Central memory CD8-positive, alpha-beta T cell (primary cell): ENCODE results near the gene TAP1.
A peak's percentile ranks its signal among the peaks of the same experiment; 100 is the strongest.
"Not testable (repeated sequence)": the region's sequence is repeated elsewhere in the genome, so short reads cannot be mapped to it uniquely, and the experiment has no call there.

Experiments
- ATAC-seq: fragments of 150-1000 bp; cut with Tn5 transposase; replicated peaks from 2 replicates; pipeline ENCODE4 v1.10.0; 2022; ENCODE audit warnings: mild to moderate bottlenecking, moderate FRiP score, moderate number of reproducible peaks; ENCODE audit not compliant: poor library complexity, severe bottlenecking; ENCODE audit errors: extremely low read depth
- DNase-seq, 2 donors: peaks; one replicate each; pipeline ENCODE4 v3.0.0; 2021; ENCODE audit warnings: low spot score in 2 of 2
- H3K27ac Mint-ChIP-seq: one replicate; pipeline ENCODE4 v1.8.0; 2022; ENCODE audit warnings: low read depth, mild to moderate bottlenecking, moderate library complexity, mixed read lengths
- H3K27me3 Mint-ChIP-seq: one replicate; pipeline ENCODE4 v1.8.0; 2022; ENCODE audit warnings: mixed read lengths
- H3K36me3 Mint-ChIP-seq: one replicate; pipeline ENCODE4 v1.8.0; 2022; ENCODE audit warnings: mild to moderate bottlenecking, moderate library complexity, mixed read lengths; ENCODE audit not compliant: insufficient read depth
- H3K4me1 Mint-ChIP-seq: one replicate; pipeline ENCODE4 v1.8.0; 2022; ENCODE audit warnings: mixed read lengths
- H3K4me3 Mint-ChIP-seq: one replicate; pipeline ENCODE4 v1.8.0; 2022; ENCODE audit warnings: mild to moderate bottlenecking, moderate library complexity, mixed read lengths
- H3K9me3 Mint-ChIP-seq: one replicate; pipeline ENCODE4 v1.8.0; 2022; ENCODE audit warnings: mixed read lengths

TAP1 gene

DNA sequence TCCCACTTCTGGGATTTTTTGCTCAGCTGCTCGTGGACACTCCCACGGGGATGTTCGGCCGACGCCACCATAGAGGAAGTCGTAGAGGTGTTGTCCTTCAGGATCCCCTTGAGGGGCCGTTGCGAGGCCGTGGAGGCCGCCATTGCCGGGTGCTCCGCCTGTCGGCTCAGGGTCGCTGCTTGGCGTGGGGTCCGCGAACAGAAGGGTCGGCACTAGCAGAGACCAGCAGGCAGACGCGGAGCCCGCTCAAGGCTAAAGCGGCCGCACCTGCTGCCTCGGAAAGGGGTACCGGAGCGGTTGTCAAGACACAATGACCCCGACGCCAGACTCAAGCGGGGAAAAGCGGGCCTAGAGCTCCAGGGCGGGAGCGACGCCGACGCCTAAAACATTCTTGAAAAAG is 26.2 kb upstream of the TAP1 start:
- Mint-ChIP-seq H3K27ac (no peak overlapping the region), H3K9me3 (no peaks in the 10 kb centered on the region), H3K4me3 (no peak overlapping the region), H3K4me1 (no peaks in the 10 kb centered on the region), H3K27me3 (no peaks in the 10 kb centered on the region), H3K36me3 (peaks cover 16% of the 10 kb centered on the region)
- ATAC-seq (no peak), DNase-seq (no peak)

DNA sequence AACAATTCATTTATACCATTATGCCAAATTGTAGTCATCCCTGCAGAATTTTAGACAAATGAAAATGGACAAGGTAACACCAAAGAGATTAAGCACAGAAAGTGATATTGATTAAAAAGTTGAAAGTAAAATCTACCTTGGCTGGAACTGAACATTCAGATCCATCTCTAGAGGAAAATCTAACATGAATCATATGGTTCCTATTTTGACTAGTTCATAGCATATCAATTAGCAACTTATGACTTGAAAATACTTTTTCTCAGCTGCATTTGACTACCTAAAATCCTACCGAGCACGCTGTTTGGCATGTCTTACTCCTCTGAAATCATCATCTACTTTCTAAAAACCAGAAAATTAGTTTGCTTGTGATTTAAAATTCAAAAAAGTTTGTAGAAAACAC is 23.1 kb upstream of the TAP1 start:
- Mint-ChIP-seq H3K36me3 (peaks cover 13% of the 10 kb centered on the region), H3K4me3 (no peak overlapping the region), H3K27ac (no peak overlapping the region), H3K4me1 (no peaks in the 10 kb centered on the region), H3K27me3 (no peaks in the 10 kb centered on the region), H3K9me3 (no peaks in the 10 kb centered on the region)
- DNase-seq = no peak
- no peak for ATAC-seq

DNA sequence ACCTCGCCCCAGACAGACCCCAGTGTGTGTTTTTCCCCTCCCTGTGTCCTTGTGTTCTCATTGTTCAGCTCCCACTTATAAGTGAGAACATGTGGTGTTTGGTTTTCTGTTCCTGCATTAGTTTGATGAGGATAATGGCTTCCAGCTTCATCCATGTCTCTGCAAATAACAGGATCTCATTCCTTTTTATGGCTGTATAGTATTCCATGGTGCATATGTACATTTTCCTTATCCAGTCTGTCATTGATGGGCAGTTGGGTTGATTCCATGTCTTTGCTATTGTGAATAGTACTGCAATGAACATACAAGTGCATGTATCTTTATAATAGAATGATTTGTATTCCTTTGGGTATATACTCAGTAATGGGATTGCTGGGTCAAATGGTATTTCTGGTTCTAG is 20.4 kb upstream of the TAP1 start:
- not testable (repeated sequence) for DNase-seq, H3K4me3 Mint-ChIP-seq, H3K36me3 Mint-ChIP-seq, H3K27ac Mint-ChIP-seq, ATAC-seq, H3K9me3 Mint-ChIP-seq, H3K4me1 Mint-ChIP-seq, H3K27me3 Mint-ChIP-seq

DNA sequence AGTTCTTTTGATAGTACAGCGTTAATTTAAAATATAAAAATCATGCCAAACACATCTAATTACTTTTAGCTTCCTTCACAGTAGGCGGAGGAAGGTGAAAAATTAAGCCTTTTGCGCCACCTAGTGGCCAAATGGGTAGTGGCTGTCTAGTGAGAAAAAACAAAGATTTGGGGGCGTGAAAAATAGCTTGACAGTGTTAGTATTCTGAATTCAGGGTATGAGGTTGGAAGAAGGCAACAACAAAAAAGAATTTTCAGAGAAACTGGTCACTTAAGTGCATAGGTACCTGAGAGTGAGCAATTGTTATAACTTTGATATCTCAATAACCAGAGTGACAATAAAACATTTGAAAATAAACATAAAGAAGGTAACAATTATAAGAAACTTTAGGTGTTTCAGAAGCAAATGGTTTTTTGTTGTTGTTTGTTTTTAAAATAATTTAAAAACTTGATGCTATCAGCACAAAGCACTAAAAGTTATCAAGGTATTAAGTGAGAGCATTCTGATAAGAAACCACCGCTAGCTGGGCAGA is 14.8 kb upstream of the TAP1 start:
- Mint-ChIP-seq H3K36me3 (peaks cover 3% of the 10 kb centered on the region), H3K4me3 (no peak overlapping the region), H3K27me3 (no peaks in the 10 kb centered on the region), H3K27ac (no peak overlapping the region), H3K4me1 (peaks cover 12% of the 10 kb centered on the region), H3K9me3 (no peaks in the 10 kb centered on the region)
- ATAC-seq (peak; percentile 83), DNase-seq (peak; percentile 83 to 87)

DNA sequence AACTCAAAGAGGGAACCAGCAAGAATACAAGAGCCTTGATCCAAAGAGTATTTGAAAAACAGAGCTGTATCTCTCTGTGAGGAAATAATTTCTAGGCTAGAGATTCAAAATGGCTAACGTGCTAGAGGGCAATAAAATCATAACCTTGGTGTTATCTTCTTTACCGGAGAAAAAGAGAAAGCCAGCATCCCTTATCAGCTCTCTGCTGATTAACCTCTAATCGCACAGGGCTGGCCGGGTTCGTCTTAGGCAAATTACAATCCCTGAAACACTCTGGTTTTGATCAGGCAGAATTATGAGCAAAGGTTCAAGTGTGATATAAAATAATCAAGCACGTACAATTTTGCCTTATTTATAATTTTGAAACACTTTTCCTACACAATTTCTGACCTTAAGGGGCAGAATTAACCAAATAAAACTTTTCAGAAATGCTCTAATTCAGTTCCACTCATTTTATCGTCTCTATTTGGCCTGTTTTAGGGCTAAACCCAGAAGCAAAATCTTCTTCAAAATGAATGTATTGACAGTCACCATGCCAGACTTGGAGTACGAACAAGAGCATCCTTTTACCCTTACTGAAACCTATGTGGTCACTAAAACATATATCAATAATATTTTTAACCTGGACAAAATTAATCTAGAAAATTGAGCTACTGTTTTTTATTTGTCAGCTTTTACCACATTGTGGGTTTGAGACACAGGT is 14.2 kb upstream of the TAP1 start:
- no peak for DNase-seq
- no peak overlapping the region for H3K4me3 Mint-ChIP-seq
- peak; percentile 31 for ATAC-seq
- H3K27ac Mint-ChIP-seq = no peak overlapping the region
- peaks cover 12% of the 10 kb centered on the region for H3K4me1 Mint-ChIP-seq
- H3K27me3 Mint-ChIP-seq = no peaks in the 10 kb centered on the region
- peaks cover 4% of the 10 kb centered on the region for H3K36me3 Mint-ChIP-seq
- no peaks in the 10 kb centered on the region for H3K9me3 Mint-ChIP-seq

DNA sequence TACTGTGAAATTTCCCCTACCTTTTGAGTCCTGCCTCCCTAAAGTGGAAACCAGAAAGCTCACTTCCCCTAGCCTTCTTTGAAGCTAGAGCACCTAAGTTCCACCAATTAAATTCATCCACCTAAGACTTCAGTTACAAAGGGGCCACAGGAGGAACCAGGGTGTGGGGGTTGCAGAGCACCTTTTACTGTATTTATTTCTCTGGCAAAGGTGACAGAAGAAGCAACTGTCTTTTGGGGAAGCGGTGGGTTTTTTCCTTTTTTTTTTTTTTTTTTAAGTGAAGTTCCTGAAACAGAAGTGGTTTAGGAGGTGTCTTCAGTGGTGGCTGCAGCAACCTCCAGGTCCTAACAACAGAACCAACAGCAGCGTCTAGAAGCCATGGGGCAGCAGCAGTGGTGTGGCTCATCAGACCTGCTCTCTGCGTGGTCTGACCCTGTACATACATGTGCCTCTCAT is 13.5 kb upstream of the TAP1 start:
- Mint-ChIP-seq H3K27ac (no peak overlapping the region), H3K27me3 (no peaks in the 10 kb centered on the region), H3K4me1 (peaks cover 12% of the 10 kb centered on the region), H3K4me3 (no peak overlapping the region), H3K9me3 (no peaks in the 10 kb centered on the region), H3K36me3 (peaks cover 4% of the 10 kb centered on the region)
- DNase-seq = no peak
- peak; percentile 35 for ATAC-seq

DNA sequence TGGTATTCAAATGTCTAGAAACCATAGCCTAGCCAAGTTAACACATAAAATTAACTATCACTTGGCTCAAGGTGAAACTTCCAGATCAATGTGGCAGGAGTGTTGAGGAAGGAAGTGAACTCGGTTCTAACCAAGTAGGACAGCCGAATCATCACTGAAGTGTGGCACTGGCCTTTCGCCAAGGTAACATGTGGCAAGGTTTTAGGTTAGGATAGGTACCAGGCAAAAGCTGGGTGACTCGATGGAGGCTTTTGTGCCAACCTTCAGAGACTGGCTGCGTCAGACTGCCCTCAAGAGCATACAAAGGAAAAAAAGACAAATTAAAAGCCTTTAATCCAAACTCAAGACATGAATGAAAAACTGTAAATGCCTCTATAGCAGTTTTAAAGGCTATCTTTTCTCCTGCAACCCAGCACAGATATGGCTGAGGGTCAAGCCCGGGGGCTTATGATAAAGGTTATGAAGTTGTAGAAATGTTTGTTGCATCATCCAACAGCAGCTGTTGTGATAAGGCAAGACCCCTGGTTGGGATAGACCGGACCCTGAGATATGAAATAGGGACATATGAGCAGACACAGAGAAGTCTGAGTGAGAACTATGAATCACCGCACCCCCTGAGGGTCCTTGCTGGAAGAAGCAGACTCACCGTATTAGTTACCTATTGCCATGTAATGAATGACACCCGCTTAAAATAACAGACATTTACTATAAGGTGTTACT is 12.4 kb upstream of the TAP1 start:
- Mint-ChIP-seq H3K27me3 (no peaks in the 10 kb centered on the region), H3K9me3 (no peaks in the 10 kb centered on the region), H3K4me1 (peaks cover 17% of the 10 kb centered on the region), H3K4me3 (no peak overlapping the region), H3K36me3 (peaks cover 14% of the 10 kb centered on the region), H3K27ac (no peak overlapping the region)
- ATAC-seq (no peak), DNase-seq (no peak)

DNA sequence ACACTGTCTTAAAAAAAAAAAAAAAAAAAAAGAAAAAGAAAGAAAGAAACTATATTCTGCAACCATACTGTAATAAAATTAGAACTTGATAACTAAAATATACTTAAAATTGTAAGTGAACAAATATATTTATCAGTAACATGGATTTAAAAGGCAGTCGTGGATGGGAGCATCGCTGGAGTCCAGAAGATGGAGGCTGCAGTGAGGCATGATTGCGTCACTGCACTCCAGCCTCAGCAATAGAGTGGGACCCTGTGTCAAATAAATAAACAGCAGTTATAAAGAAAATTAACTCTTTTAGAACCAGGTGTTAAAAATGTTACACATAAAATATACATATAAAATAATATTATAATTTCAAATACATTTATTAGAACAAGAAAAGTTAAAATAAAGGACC is 9.2 kb upstream of the TAP1 start:
- H3K27ac Mint-ChIP-seq = no peak overlapping the region
- peaks cover 40% of the 10 kb centered on the region for H3K36me3 Mint-ChIP-seq
- ATAC-seq = no peak
- H3K9me3 Mint-ChIP-seq = no peaks in the 10 kb centered on the region
- H3K4me3 Mint-ChIP-seq = no peak overlapping the region
- H3K27me3 Mint-ChIP-seq = no peaks in the 10 kb centered on the region
- H3K4me1 Mint-ChIP-seq = peaks cover 38% of the 10 kb centered on the region
- no peak for DNase-seq

DNA sequence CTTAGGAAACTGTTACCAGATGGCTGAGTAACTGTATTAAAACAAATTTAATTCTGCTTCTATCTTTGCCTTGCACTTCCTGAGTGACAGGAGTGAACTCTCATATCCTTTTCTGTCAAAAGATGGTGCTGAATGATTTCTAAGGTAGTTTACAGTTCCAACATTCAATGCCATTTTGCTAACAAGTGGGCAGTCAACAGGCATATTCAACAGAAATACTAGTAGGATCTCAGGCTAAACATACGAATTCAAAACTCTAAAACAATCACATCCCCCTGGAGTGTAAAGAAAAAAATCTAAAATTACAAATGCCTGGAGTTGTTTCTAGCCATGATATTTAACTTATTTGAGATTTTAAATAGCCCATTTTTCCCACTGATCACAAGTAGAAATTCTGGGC is 7.2 kb upstream of the TAP1 start:
- no peaks in the 10 kb centered on the region for H3K27me3 Mint-ChIP-seq
- H3K36me3 Mint-ChIP-seq = peaks cover 57% of the 10 kb centered on the region
- DNase-seq = no peak
- peaks cover 49% of the 10 kb centered on the region for H3K4me1 Mint-ChIP-seq
- ATAC-seq = no peak
- H3K4me3 Mint-ChIP-seq = no peak overlapping the region
- no peaks in the 10 kb centered on the region for H3K9me3 Mint-ChIP-seq
- H3K27ac Mint-ChIP-seq = peak overlapping the region; percentile 10

DNA sequence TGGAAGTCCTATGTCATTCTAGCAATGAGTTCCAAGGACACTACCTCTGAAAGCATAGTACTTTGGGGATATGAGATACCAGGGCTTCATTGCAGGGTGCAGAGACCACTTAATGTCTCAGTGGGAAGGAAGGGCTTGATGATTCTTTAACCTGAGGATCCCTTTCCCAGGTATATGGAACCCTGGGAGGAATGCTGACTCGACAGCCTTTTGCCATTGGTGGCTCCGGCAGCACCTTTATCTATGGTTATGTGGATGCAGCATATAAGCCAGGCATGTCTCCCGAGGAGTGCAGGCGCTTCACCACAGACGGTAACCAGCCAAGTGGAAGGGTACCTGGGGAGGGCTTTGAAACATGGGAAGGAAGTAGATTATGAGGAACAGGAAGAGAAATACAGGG is 4.7 kb upstream of the TAP1 start:
- H3K4me1 Mint-ChIP-seq = peaks cover 62% of the 10 kb centered on the region
- peak overlapping the region; percentile 67 for H3K27ac Mint-ChIP-seq
- no peaks in the 10 kb centered on the region for H3K27me3 Mint-ChIP-seq
- peaks cover 73% of the 10 kb centered on the region for H3K36me3 Mint-ChIP-seq
- peak overlapping the region; percentile 23 for H3K4me3 Mint-ChIP-seq
- ATAC-seq (no peak), DNase-seq (no peak)
- no peaks in the 10 kb centered on the region for H3K9me3 Mint-ChIP-seq

DNA sequence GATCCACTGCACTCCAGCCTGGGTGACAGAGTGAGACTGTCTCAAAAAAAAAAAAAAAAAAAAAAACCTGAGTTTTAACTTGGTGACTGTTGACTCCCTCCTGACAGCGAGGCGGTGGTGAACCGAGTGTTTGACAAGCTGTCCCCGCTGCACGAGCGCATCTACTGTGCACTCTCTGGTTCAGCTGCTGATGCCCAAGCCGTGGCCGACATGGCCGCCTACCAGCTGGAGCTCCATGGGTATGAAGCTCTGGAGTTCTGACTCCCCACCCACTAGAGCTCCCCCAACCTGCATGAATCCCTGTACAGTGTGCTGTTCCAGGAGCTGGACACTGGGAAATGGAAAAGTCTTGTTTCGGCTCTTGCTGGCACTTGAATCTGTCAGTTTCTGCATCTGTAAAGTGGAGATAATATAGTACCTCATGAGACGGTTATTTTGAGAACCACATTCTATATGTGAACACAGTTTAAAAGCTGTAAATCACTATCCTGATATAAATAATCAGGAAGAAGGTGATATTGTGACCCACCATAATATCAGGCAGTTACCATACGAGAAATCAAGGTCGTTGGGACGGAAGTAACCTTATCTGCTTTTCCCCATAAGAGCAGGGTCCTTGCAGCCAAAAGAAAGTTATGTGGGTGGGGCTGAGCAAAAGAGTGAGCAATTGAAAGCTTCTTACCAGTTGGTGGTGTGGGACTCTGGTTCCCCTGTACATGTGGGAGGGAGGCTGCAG is 3.8 kb upstream of the TAP1 start:
- H3K27ac Mint-ChIP-seq = peak overlapping the region; percentile 67
- H3K27me3 Mint-ChIP-seq = no peaks in the 10 kb centered on the region
- ATAC-seq = no peak
- no peaks in the 10 kb centered on the region for H3K9me3 Mint-ChIP-seq
- peak overlapping the region; percentile 23 for H3K4me3 Mint-ChIP-seq
- DNase-seq = no peak
- H3K36me3 Mint-ChIP-seq = peaks cover 80% of the 10 kb centered on the region
- H3K4me1 Mint-ChIP-seq = peaks cover 62% of the 10 kb centered on the region

DNA sequence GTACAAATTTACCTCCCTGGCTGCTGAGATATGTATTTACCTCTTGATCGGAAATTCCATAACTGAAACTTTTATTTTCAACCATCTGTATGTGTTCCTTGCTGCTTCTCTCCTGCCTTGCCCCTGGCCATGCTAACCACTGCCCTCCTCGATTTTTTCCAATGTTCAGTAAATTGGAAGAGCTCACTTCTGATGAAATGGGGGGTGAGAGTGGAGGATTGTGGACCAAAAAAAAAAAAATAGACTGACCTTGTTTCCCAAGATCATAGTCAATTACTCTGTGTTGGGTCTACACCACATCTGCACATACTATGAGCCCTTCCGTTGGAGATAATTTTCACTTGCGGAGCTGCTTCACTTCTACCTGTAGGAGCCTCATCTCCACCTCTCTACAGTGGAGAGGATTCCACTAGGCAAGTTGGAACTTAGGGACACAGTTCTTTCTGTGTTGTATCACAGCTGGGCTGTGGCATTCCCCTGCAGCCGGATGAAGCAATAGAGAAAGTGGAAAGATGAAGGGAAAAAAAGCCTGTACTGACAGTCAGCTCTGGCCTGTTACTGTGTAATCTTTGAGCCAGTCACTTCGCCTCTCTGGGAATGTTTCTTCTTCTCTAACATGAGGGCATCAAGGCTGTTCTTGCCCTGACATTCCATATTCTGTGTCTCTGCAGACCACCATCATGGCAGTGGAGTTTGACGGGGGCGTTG is 2.1 kb upstream of the TAP1 start:
- Mint-ChIP-seq H3K36me3 (peaks cover 83% of the 10 kb centered on the region), H3K4me3 (peak overlapping the region; percentile 97), H3K27me3 (no peaks in the 10 kb centered on the region), H3K27ac (peak overlapping the region; percentile 99), H3K4me1 (peaks cover 73% of the 10 kb centered on the region), H3K9me3 (no peaks in the 10 kb centered on the region)
- ATAC-seq (no peak), DNase-seq (no peak)
